ENCODE measurements around the gene CDKAL1. TPM values are rescaled to one million over a fixed set of nuclear protein-coding genes. Genes with fewer than 3 reads are reported as not detected.
"Not testable (repeated sequence)": the region's sequence is repeated elsewhere in the genome, so short reads cannot be mapped to it uniquely, and the experiment has no call there.

CDKAL1 gene
- polyA plus RNA-seq, 1 donor: 25.5 TPM

- DNase-seq: no peak
These were observed 258.9 kb downstream of the CDKAL1 start for GRCh38 chr6:20793174-20793573.

DNA sequence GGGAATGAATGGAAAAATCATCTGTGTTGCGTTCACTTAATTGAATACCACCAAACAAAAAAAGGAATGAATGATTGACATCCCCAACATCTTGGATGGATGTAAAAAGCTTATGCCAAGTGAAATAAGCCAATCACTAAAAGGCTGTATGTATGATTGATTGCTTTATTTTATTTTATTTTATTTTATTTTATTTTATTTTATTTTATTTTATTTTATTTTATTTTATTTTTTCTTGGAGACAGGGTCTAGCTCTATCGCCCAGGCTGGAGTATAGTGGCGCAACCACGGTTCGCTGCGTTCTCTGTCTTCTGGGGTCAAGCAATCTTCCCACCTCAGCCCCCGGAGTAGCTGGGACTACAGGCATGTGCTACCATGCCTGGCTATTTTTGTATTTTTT, 263.3 kb downstream of the CDKAL1 start:
- no peak for DNase-seq

DNA sequence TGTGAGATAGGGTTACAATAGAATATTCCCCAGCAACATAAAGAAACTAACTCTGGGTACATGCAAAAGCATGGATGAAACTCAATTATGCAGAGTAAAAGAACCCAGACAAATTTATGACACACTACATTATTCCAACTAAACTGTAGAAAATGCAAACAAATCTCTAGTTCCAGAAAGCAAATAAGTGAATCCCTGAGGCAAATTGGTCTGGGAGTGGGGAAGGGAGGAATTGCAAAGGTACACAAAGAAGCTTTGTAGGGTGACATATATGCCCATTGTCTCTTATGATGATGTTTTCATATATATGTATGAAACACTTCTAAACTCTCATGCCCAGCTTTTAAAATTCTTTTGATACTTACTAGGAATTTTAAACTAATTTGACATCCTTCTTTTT, 266.0 kb downstream of the CDKAL1 start:
- DNase-seq: no peak

DNA sequence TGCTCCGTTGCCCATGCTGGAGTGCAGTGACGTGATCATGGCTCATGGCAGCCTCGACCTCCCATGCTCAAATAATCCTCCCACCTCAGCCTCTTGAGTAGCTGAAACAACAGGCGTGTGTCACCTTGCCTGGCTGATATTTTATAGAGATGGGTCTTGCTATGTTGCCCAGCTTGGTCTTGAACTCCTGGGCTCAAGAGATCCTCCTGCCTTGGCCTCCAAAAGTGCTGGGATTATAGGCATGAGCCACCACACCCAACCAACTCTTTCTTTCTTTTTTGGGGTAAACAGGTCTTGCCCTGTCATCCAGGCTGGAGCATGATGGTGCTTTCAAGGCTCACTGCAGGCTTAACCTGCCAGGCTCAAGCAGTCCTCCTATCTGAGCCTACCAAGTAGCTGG, 266.4 kb downstream of the CDKAL1 start:
- DNase-seq: no peak

GRCh38 chr6:20801595-20801994, 267.3 kb downstream of the CDKAL1 start:
- no peak for DNase-seq

- no peak for DNase-seq
These were observed 268.3 kb downstream of the CDKAL1 start for GRCh38 chr6:20802596-20802995.

DNA sequence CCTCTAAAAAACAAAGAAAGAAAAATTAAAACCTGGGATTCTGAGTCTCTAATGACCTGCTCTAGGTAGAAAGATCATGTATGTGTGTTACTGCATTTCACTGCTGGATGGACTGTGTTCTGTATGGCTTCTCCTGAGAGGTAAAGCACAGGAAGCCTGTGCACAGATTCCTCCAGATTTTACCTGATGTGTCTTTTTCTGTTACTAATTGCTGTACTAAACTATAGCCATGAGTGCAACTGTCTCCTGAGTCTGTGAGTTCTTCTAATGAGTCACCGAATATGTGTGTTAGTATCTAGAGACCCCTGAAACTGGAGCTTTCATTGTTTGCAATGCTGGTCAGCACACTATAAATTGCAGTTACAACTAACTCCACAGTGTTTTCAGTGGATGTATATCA, 270.8 kb downstream of the CDKAL1 start:
- no peak for DNase-seq

GRCh38 chr6:20806669-20807068, 272.4 kb downstream of the CDKAL1 start:
- DNase-seq: no peak

DNA sequence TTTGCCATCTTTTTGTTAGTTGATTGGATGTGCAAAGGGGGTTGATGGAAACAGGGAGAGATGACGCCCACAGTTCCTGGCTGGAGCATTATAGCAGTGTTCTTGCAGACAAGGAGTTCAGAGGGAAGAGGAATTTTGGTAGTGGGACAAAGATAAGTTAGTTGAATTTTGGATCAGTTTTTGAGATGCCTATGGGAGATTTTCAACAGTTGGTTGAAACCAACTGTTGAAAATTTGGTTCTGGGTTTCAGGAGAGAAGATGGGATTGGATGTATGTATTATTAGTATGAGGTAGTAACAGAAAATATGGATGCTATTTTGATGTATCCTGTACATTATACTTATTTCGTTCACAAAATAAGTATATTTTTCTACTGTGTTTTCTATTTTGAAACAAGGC, 274.2 kb downstream of the CDKAL1 start:
- no peak for DNase-seq

DNA sequence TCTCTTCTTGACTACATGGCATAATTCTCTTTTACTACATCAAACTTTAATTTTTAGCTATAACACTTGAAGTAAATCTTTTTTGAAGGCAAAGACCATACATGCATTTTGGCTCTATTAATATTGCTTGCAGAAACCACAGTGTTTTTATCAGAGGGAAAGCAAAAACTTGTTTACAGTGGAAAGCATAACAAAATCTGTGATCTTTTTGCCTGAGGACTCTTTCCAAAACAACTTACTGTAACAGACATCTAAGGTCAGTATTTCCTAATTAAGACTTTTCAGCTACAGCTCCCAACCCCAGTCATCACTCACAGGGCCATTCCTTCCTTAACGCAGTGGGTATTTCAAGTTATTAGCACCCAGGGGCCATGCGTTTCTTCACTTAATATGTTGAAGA, 274.7 kb downstream of the CDKAL1 start:
- no peak for DNase-seq

DNA sequence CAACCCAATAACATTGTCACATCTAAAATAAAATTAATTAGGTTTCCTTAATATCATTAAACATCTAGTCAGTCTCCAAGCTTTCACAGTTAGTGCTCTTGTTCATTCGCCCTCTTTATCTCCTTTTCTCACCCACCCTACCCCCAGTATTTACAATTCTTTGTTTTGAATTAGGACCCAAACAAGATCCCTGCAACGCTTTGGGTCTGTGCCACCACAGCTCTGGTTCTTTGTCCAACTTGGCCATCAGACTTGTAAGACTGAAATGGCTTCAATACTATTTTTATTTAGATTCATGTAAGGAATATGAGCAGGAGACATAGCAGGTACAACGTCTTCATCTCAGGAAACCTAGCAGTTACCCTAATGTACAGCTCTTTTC, 276.5 kb downstream of the CDKAL1 start:
- DNase-seq: no peak

DNA sequence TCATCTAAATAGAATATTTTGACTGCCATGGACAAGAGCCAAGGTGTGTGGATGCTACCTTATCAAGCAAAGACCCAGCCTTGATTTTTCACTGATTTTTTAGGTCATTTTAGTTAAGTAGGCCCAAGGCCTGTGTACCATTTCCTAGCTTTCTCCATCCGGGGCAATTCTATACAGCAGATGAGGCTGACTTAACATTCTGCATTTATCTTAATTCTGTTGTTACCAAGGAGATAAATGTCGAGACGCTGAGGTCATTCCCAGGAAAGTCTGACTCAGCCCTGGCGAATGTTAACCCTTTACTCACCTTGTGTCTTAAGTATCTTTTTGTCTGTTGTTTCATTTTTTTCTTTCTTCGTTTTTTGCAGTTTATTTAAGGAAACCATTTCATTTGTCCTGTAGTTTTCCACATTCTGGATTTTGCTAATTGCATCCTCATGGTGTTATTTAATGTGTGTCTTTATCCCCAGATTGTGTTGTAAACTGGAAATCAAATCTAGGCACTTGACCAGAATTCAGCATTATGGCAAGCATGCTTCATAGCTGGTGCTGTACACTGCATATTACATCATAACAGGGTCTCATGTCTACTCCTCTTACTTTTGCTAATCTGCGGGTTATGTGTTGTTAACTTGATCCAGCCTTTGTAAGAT, 277.0 kb downstream of the CDKAL1 start:
- peak; percentile 29 for DNase-seq

- DNase-seq: no peak
These were observed 278.5 kb downstream of the CDKAL1 start for GRCh38 chr6:20812776-20813175.

GRCh38 chr6:20814494-20814893, 280.2 kb downstream of the CDKAL1 start:
- no peak for DNase-seq

- no peak for DNase-seq
These were observed 281.9 kb downstream of the CDKAL1 start for GRCh38 chr6:20816126-20816525.

DNA sequence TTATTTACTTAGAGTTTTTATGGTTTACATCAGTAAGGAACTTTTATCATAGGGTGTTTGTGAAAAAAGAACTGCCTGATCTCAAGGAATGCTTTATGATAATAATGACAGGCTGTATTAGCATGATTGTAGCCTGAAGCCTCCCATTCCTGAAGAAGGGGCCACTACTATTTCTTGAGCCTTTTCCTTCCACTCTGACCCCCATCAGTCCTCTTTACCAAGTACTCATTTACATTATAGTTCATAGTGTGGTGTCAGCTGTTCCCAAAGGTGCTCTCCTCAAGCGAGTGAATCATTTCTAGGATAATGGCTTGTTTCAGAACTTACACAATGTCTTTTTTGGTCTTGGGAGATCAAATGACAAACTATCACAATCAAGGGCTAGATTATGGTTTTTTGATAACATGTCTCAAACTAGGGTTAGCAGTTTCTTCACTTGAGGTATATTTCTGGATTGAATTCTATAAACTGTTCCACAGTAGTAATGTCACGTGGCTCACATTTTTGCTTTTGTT, 283.6 kb downstream of the CDKAL1 start:
- DNase-seq: no peak

DNA sequence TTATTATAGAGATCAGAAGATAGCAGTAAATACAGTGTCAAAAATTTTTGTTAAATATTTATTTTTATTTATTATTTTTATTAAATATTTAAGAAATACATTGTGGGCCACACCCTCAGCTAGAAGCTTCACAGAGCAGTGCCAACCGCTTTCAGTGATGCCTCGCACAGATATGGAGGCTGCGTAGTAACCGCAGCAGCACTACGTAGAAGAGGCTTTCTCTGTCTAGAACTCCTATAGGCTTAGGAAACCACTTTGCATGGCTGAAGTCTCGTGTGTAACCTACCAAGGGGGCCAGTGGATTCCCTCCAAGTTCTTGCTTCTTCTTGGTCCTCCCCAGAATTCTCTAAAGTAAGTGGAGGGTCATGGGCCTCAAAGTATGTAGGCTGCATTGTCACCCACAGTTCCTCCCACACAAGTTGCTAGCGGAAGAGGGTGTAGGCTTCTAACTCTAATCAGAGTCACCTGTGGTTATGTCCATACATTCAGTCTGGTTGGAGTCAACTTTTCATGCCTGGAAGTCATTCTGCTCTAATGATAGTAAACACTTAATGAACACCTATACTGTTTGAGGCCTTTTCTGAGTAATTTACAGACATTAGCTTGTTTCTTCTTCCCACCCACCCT, 285.6 kb downstream of the CDKAL1 start:
- no peak for DNase-seq

GRCh38 chr6:20826378-20826777, 292.1 kb downstream of the CDKAL1 start:
- DNase-seq: no peak

- DNase-seq: no peak
These were observed 293.5 kb downstream of the CDKAL1 start for GRCh38 chr6:20827798-20828197.

GRCh38 chr6:20830576-20830975, 296.3 kb downstream of the CDKAL1 start:
- no peak for DNase-seq

DNA sequence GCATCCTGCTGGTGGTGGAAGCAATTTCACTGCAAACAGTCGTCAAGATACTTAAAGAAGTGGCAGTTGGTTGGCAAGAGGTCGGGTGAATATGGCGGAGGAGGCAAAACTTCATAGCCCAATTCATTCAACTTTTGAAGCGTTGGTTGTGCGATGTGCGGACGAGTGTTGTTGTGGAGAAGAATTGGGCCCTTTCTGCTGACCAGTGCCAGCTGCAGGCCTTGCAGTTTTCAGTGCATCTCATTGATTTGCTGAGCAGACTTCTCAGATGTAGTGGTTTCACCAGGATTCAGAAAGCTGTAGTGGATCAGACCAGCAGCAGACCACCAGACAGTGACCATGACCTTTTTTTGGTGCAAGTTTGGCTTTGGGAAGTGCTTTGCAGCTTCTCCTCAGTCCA, 297.0 kb downstream of the CDKAL1 start:
- not testable (repeated sequence) for DNase-seq

DNA sequence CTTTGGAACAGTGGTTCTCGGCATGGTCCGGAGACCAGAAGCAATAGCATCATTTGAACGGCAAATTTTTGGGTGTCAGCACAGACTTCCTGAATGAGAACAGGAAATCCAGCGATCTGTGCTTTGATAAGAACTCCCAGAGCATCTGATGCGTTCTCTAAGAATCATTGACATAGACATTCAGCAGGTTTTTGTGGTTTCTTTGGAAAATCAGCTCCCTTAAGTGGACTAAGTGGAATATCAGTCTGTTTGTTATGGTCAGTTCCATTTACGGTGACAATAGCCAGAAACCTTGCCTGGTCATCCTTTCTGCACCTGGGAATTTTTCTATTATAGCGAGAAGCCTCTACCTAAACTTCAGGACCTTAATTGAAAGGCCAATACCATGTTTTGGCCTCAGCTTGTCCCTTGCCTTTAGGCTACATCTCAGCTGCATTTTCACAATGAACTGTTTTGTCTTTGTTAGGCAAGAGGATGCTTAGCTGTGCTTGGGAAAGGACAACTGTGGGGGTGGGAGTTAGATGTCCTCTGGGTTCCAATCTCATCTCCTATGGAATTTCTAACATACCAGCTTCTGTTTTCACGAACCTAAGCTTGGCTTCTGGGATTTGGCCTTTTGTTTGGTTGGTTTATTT, 299.7 kb downstream of the CDKAL1 start:
- no peak for DNase-seq

DNA sequence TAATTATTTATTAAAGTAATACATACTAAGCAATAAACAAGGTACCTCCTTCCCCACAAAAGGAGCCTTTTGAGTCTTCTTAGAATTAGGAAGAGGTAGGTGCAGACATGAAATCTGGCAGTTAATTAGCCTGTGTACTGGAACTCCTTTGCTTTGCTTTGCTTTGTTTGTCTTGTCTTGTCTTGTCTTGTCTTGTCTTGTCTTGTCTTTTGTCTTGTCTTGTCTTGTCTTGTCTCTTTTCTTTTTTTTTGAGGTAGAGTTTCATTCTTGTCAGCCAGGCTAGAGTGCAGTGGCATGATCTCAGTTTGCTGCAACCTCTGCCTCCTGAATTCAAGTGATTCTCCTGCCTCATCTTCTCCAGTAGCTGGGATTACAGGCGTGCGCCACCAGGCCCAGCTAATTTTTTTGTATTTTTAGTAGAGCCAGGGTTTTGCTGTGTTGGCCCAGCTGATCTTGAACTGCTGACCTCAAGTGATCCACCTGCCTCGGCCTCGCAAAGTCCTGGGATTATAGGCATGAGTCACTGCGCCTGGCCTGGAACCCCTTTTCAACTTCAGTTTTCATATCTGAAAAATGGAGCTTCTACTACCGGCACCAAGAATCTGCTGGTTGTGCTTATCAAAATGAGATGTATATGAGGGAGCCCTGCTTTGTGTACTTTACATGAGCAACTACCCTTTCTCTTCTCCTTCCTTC, 301.2 kb downstream of the CDKAL1 start:
- DNase-seq: no peak

Measured in left kidney (tissue), 2 donors.